ENCODE measurements around the gene SLC29A3. TPM values are rescaled to one million over a fixed set of nuclear protein-coding genes. Genes with fewer than 3 reads are reported as not detected.

SLC29A3 gene
- total RNA-seq, 4 donors from 2014 or later: 0.87 to 3.1 (median 2.3) TPM

- Histone ChIP-seq H3K4me1 (peaks cover 0 to 5% (median 0%) of the 10 kb centered on the region in 3 donors), H3K4me3 (no peak overlapping the region), H3K9me3 (no peaks in the 10 kb centered on the region), H3K27me3 (peaks cover 0 to 24% (median 0%) of the 10 kb centered on the region in 4 donors), H3K27ac (no peak overlapping the region), H3K36me3 (peaks cover 0 to 14% (median 0%) of the 10 kb centered on the region in 3 donors)
- TF ChIP-seq POLR2A (IDR thresholded peaks at IDR 0.05) (no peak), CTCF (IDR thresholded peaks at IDR 0.05) (no peak)
- DNase-seq: no peak
- WGBS, 2 donors: 20 to 72% methylated on average over 1 to 3 of the region's 3 CpGs
- intact Hi-C loops (cut with DNase I): no loop called here
These were observed 12.1 kb upstream of the SLC29A3 start for GRCh38 chr10:71306979-71307378.

DNA sequence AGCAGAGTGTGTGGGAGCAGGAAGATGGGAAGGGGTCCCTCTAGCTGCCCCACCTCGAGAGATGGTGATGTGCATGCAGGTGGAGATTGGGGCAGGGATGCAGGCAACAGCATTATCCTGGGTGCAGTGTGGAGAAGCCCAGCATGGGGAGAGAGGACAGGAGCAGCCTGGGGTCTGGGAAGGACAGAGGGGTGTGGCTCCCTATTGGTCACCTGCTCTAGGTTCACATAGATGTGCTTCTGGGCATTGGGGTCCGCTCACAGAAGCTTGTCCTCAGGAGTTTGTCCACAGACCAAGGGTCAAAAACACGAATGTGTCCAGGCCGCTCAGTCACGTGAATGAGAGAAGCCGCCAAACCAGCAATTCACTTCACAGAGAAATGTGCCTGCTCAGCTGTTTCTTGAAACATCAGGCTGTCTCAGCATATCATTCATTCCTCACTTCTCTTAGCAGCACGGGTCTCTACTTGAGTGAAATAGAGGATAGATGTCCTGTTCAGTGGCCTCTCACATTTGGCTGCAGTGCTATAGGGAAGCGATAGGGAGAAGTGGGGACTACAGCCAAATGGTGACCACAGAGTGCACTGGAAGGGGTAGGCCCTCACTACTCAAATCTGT lies 11.5 kb upstream of the SLC29A3 start:
- H3K36me3 ChIP-seq: peaks cover 0 to 10% (median 0%) of the 10 kb centered on the region in 3 donors
- peaks cover 0 to 7% (median 0%) of the 10 kb centered on the region in 3 donors for H3K4me1 ChIP-seq
- no peak overlapping the region for H3K4me3 ChIP-seq
- intact Hi-C loops (cut with DNase I): no loop called here
- H3K9me3 ChIP-seq: no peaks in the 10 kb centered on the region
- TF ChIP-seq CTCF (IDR thresholded peaks at IDR 0.05) (no peak), POLR2A (IDR thresholded peaks at IDR 0.05) (no peak)
- peaks cover 0 to 24% (median 0%) of the 10 kb centered on the region in 4 donors for H3K27me3 ChIP-seq
- WGBS, 2 donors: 58 to 73% methylated on average over 5 to 8 of the region's 8 CpGs
- no peak for DNase-seq
- no peak overlapping the region for H3K27ac ChIP-seq

DNA sequence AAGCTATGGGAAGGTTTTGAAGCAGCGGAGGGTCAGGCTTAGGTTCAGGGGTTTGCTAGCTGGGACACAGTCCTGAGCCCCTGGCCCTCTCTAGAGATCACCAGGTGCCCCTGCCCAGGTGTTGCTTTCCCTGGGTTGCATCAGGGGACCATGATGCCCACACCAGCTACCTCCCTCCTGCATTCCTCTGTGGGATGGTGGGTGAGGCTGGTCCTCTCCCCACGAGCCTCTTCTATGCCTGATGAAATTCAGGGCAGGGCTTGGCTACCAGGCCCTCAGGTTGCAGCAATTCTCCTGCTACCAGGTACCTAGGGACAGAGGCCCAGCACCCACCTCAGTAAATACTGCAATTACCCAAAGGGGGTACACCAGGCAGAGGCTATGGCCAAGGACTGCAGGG lies 10.8 kb upstream of the SLC29A3 start:
- Histone ChIP-seq H3K9me3 (no peaks in the 10 kb centered on the region), H3K4me3 (no peak overlapping the region), H3K36me3 (peaks cover 0 to 10% (median 0%) of the 10 kb centered on the region in 3 donors), H3K27me3 (peaks cover 0 to 24% (median 0%) of the 10 kb centered on the region in 4 donors), H3K27ac (no peak overlapping the region), H3K4me1 (peaks cover 0 to 9% (median 6%) of the 10 kb centered on the region in 3 donors)
- intact Hi-C loops (cut with DNase I): no loop called here
- no peak for DNase-seq
- TF ChIP-seq POLR2A (IDR thresholded peaks at IDR 0.05) (no peak), CTCF (IDR thresholded peaks at IDR 0.05) (no peak)
- 71 to 100% methylated on average over 1 of the region's 2 CpGs for WGBS, 2 donors

- 63 to 71% methylated on average over 3 of the region's 3 CpGs for WGBS, 2 donors
- intact Hi-C loops (cut with DNase I): no loop called here
- H3K27ac ChIP-seq: no peak overlapping the region
- no peaks in the 10 kb centered on the region for H3K9me3 ChIP-seq
- H3K4me3 ChIP-seq: no peak overlapping the region
- peaks cover 6 to 16% (median 10%) of the 10 kb centered on the region in 3 donors for H3K4me1 ChIP-seq
- TF ChIP-seq CTCF (IDR thresholded peaks at IDR 0.05) (no peak), POLR2A (IDR thresholded peaks at IDR 0.05) (no peak)
- DNase-seq: no peak
- H3K36me3 ChIP-seq: peaks cover 0 to 7% (median 0%) of the 10 kb centered on the region in 3 donors
- peaks cover 0 to 27% (median 0%) of the 10 kb centered on the region in 4 donors for H3K27me3 ChIP-seq
These were observed 10.1 kb upstream of the SLC29A3 start for GRCh38 chr10:71308985-71309384.

DNA sequence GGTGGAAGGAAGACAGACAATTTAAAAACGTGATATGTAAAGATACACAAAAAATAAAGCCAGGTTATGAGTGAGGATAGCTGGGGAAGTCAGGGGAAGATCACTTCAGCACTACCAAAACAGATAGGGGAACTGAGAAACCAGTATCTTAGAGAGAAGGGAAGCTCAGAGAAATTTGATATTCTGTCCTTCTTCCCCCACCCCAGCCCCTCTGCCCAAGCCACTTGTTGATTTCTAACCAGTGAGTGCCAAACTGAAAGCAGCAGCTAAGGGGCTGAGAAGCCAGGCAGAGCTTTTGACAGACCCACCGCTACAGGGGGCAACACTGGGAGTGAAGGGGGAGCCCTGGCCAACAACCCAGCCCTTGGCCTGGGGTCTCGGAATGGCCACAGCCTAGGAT lies 9.1 kb upstream of the SLC29A3 start:
- Histone ChIP-seq H3K4me3 (no peak overlapping the region), H3K27ac (no peak overlapping the region), H3K36me3 (no peaks in the 10 kb centered on the region), H3K27me3 (peaks cover 0 to 31% (median 0%) of the 10 kb centered on the region in 4 donors), H3K9me3 (no peaks in the 10 kb centered on the region), H3K4me1 (peaks cover 11 to 26% (median 15%) of the 10 kb centered on the region in 3 donors)
- no peak for DNase-seq
- WGBS, 2 donors: 42 to 71% methylated on average over 1 to 2 of the region's 3 CpGs
- intact Hi-C loops (cut with DNase I): loop anchor here (10.0 kb wide), 2 partner anchors 75 to 395 kb away; no protein-coding TSS in a partner anchor
- no peak for TF ChIP-seq POLR2A (IDR thresholded peaks at IDR 0.05)
- no peak for TF ChIP-seq CTCF (IDR thresholded peaks at IDR 0.05)
